SU-DHL-6 (cell line): ENCODE data around the gene GAL3ST1.

Experiments
- H2AFZ ChIP-seq: fragments of 200-600 bp; sonication (generic); 2 replicates; pipeline ENCODE4 v1.6.1; 2014; ENCODE audit warnings: low read depth, mild to moderate bottlenecking, moderate library complexity, mixed read lengths, antibody characterized with exemption, low read length; ENCODE audit not compliant: severe bottlenecking
- H3F3A ChIP-seq: fragments of 200-600 bp; shearing (Covaris generic); 2 replicates; pipeline ENCODE4 v1.6.0; 2016; ENCODE audit warnings: antibody characterized with exemption, mild to moderate bottlenecking; ENCODE audit not compliant: insufficient read depth
- H3K27ac ChIP-seq: fragments of 200-600 bp; sonication (generic); 2 replicates; pipeline ENCODE4 v1.5.1; 2016; ENCODE audit warnings: low read depth, mild to moderate bottlenecking, low read length, moderate library complexity, mixed read lengths
- H3K27me3 ChIP-seq: fragments of 200-600 bp; sonication (generic), shearing (Covaris generic); 2 replicates; pipeline ENCODE4 v1.6.0; 2014; ENCODE audit warnings: mild to moderate bottlenecking, low read length
- H3K36me3 ChIP-seq: fragments of 200-600 bp; sonication (generic); 2 replicates; pipeline ENCODE4 v1.6.1; 2014; ENCODE audit warnings: mild to moderate bottlenecking, low read length, mixed read lengths
- H3K4me2 ChIP-seq: fragments of 300-600, 200-600 bp; shearing (Covaris generic), sonication (generic); 2 replicates; pipeline ENCODE4 v1.6.0; 2014; ENCODE audit warnings: low read length, low read depth, mild to moderate bottlenecking; ENCODE audit not compliant: poor library complexity, severe bottlenecking
- H3K4me3 ChIP-seq: fragments of 200-600 bp; sonication (generic); 2 replicates; pipeline ENCODE4 v1.5.1; 2014; ENCODE audit warnings: antibody characterized with exemption, low read length, mild to moderate bottlenecking, mixed read lengths; ENCODE audit not compliant: insufficient read depth, poor library complexity, severe bottlenecking
- H3K79me2 ChIP-seq: fragments of 200-600 bp; sonication (generic); 2 replicates; pipeline ENCODE4 v1.6.1; 2014; ENCODE audit warnings: mild to moderate bottlenecking, low read length, moderate library complexity; ENCODE audit not compliant: insufficient read depth
- H3K9ac ChIP-seq: fragments of 200-600 bp; sonication (generic); 2 replicates; pipeline ENCODE4 v1.7.0; 2014; ENCODE audit warnings: mild to moderate bottlenecking, low read length
- H3K9me2 ChIP-seq: fragments of 200-600 bp; sonication (generic); replicated peaks from 2 replicates; pipeline ENCODE4 v1.6.1; 2014; ENCODE audit warnings: low read length; ENCODE audit not compliant: insufficient read depth
- H3K9me3 ChIP-seq: fragments of 200-600 bp; sonication (generic); 2 replicates; pipeline ENCODE4 v1.6.1; 2014; ENCODE audit warnings: low read length, mixed read lengths; ENCODE audit not compliant: insufficient read depth
- H4K20me1 ChIP-seq: fragments of 200-600 bp; sonication (generic); 2 replicates; pipeline ENCODE4 v1.6.1; 2014; ENCODE audit warnings: low read depth, mild to moderate bottlenecking, antibody characterized with exemption, low read length, moderate library complexity, mixed read lengths
- EZH2phosphoT487 ChIP-seq: fragments of 200-600 bp; sonication (generic), shearing (Covaris generic); conservative IDR thresholded peaks from 2 replicates; pipeline ENCODE4 v1.6.1; 2018; ENCODE audit warnings: mild to moderate bottlenecking, antibody characterized with exemption, low read length, moderate library complexity, mixed read lengths
- TF ChIP-seq, protein P1 (sequence below): fragments of 200-600 bp; sonication (generic); IDR thresholded peaks from one replicate; pipeline ENCODE4 v1.5.1; 2017; ENCODE audit warnings: antibody characterized with exemption, mild to moderate bottlenecking, low read length, moderate library complexity; ENCODE audit not compliant: insufficient read depth, poor library complexity, severe bottlenecking

Gene GAL3ST1

DNA sequence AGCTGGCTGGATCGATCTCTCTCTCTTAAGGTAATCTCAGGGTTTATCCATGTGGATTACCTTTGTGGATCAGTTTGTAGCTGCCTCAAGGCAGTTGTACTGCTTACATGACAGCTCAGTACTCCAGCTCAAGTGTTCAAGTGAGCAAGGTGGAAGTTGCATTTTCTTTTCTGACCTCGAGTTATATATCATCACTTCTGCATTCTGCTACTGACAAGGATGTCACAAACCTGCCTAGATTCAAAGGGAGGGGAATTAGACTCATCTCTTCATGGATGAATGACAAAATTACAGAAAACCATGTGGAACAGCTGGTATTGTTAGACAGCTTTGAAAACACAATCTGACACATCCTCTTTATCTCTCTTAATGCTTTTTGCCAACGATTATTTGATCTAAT, 26.5 kb upstream of the GAL3ST1 start:
- no peak overlapping the region for H3K9ac ChIP-seq
- no peaks in the 10 kb centered on the region for H4K20me1 ChIP-seq
- no peaks in the 10 kb centered on the region for H3K9me3 ChIP-seq
- no peaks in the 10 kb centered on the region for H3K9me2 ChIP-seq
- H2AFZ ChIP-seq = no peak overlapping the region
- no peaks in the 10 kb centered on the region for H3K79me2 ChIP-seq
- H3K4me2 ChIP-seq = no peak overlapping the region
- no peak overlapping the region for H3K27ac ChIP-seq
- no peaks in the 10 kb centered on the region for H3F3A ChIP-seq
- no peak overlapping the region for H3K4me3 ChIP-seq
- H3K36me3 ChIP-seq = no peaks in the 10 kb centered on the region
- H3K27me3 ChIP-seq = no peaks in the 10 kb centered on the region
- TF ChIP-seq, protein P1, sequence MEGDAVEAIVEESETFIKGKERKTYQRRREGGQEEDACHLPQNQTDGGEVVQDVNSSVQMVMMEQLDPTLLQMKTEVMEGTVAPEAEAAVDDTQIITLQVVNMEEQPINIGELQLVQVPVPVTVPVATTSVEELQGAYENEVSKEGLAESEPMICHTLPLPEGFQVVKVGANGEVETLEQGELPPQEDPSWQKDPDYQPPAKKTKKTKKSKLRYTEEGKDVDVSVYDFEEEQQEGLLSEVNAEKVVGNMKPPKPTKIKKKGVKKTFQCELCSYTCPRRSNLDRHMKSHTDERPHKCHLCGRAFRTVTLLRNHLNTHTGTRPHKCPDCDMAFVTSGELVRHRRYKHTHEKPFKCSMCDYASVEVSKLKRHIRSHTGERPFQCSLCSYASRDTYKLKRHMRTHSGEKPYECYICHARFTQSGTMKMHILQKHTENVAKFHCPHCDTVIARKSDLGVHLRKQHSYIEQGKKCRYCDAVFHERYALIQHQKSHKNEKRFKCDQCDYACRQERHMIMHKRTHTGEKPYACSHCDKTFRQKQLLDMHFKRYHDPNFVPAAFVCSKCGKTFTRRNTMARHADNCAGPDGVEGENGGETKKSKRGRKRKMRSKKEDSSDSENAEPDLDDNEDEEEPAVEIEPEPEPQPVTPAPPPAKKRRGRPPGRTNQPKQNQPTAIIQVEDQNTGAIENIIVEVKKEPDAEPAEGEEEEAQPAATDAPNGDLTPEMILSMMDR = no peak
- TF ChIP-seq EZH2phosphoT487 = no peak

DNA sequence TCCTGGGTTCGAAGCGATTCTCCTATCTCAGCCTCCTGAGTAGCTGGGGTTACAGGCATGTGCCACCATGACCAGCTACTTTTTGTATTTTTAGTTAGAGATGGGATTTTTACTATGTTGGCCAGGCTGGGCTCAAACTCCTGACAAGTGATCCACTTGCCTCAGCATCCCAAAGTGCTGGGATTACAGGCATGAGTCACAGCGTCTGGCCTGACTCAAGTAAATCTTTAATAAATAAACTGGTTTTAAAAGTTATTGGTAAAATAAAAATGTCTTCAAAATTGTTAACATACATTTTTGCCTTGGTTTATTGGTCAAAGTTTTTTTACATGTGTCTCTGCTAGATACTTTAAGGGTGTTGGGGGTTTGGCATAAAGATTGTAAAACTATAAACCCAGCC, 24.5 kb upstream of the GAL3ST1 start:
- Histone ChIP-seq H4K20me1 (no peaks in the 10 kb centered on the region), H3K4me3 (no peak overlapping the region), H2AFZ (no peak overlapping the region), H3K4me2 (no peak overlapping the region), H3K27ac (no peak overlapping the region), H3K27me3 (no peaks in the 10 kb centered on the region), H3F3A (no peaks in the 10 kb centered on the region), H3K9ac (no peak overlapping the region), H3K9me3 (no peaks in the 10 kb centered on the region), H3K9me2 (no peaks in the 10 kb centered on the region), H3K36me3 (no peaks in the 10 kb centered on the region), H3K79me2 (no peaks in the 10 kb centered on the region)
- TF ChIP-seq, protein P1 = no peak
- TF ChIP-seq EZH2phosphoT487 = no peak

DNA sequence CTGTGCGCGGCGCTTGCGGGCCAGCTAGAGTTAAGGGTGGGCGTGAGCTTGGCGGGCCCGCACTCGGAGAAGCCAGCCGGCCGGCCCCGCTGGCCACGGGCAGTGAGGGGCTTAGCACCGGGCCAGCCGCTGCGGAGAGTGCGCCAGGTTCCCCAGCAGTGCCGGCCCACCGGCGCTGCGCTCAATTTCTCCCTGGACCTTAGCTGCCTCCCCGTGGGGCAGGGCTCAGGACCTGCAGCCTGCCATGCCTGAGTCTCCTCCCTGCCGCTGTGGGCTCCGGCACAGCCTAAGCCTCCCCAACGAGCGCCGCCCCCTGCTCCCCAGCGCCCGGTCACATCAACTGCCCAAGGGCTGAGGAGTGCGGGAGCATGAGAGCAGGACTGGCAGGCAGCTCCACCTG, 22.4 kb upstream of the GAL3ST1 start:
- Histone ChIP-seq H3K36me3 (no peaks in the 10 kb centered on the region), H3K4me2 (no peak overlapping the region), H3K9me3 (no peaks in the 10 kb centered on the region), H3K4me3 (no peak overlapping the region), H4K20me1 (no peaks in the 10 kb centered on the region), H3K27me3 (no peaks in the 10 kb centered on the region), H3K9ac (no peak overlapping the region), H3K27ac (no peak overlapping the region), H2AFZ (no peak overlapping the region), H3K9me2 (no peaks in the 10 kb centered on the region), H3K79me2 (no peaks in the 10 kb centered on the region), H3F3A (no peaks in the 10 kb centered on the region)
- TF ChIP-seq EZH2phosphoT487 = no peak
- TF ChIP-seq, protein P1 = no peak
